Fibroblast of lung (primary cell): Measurements from ENCODE around the gene HCN1.

Experiments used
- CTCF ChIP-seq, 2 donors: IDR thresholded peaks in 1 of 2; conservative IDR thresholded peaks in 1 of 2; 1 replicate in 1 of 2; 2 replicates in 1 of 2; pipeline ENCODE4 v1.5.1; 2011 to 2012; ENCODE audit warnings: low read length in 2 of 2, control low read depth in 1 of 2, inconsistent platforms in 1 of 2, low read depth in 1 of 2, mild to moderate bottlenecking in 1 of 2
- EZH2 ChIP-seq: IDR thresholded peaks from 2 replicates; pipeline ENCODE4 v1.5.1; 2012; ENCODE audit warnings: low read length, control low read depth, mild to moderate bottlenecking; ENCODE audit errors: missing control alignments

GRCh38 chr5:45692481-45692880, 3.7 kb downstream of the HCN1 start:
- no peak for TF ChIP-seq CTCF (conservative IDR thresholded peaks at IDR 0.05 in 1 of 2, IDR thresholded peaks at IDR 0.05 in 1 of 2; ENCODE audit: low read depth in 1 of 2, low read length in 2 of 2)
- no peak for TF ChIP-seq EZH2
